Transverse colon (tissue), 3 donors: ENCODE results near the gene OR6C68.

Experiments used
- CTCF ChIP-seq, 5 experiments: fragments of 200-600 bp in 3 of 5; fragments of 450-650 bp in 2 of 5; sonication (generic) in 3 of 5; IDR thresholded peaks; 1 replicate in 2 of 5; 2 replicates in 3 of 5; pipeline ENCODE4 v1.5.1; 2016 to 2017; ENCODE audit warnings: antibody characterized with exemption in 5 of 5, inconsistent platforms in 3 of 5, mild to moderate bottlenecking in 2 of 5, moderate library complexity in 1 of 5
- POLR2A ChIP-seq: fragments of 450-650 bp; IDR thresholded peaks from one replicate; pipeline ENCODE4 v1.6.1; 2016; ENCODE audit warnings: antibody characterized with exemption, mild to moderate bottlenecking, moderate library complexity

- TF ChIP-seq POLR2A, result no peak
- TF ChIP-seq CTCF (IDR thresholded peaks at IDR 0.05), result no peak
These were observed 43.4 kb upstream of the OR6C68 start for GRCh38 chr12:55448825-55449224.
